HEK293 (cell line): ENCODE measurements around the gene PTK7.

ENCODE experiments used
- BCL11B ChIP-seq: fragments of 450-650 bp; formaldehyde crosslinking; IDR thresholded peaks from 2 replicates; pipeline ENCODE4 v1.5.1; 2016; ENCODE audit warnings: low read depth, missing biosample characterization, missing genetic modification characterization
- GFI1B ChIP-seq: fragments of 450-650 bp; formaldehyde crosslinking; IDR thresholded peaks from 2 replicates; pipeline ENCODE4 v1.5.1; 2016; ENCODE audit warnings: missing biosample characterization, missing genetic modification characterization
- KLF1 ChIP-seq: fragments of 450-650 bp; formaldehyde crosslinking; IDR thresholded peaks from 2 replicates; pipeline ENCODE4 v1.5.1; 2016; ENCODE audit warnings: missing biosample characterization, missing genetic modification characterization
- RBAK ChIP-seq: fragments of 450-650 bp; formaldehyde crosslinking; IDR thresholded peaks from 2 replicates; pipeline ENCODE4 v1.5.1; 2016; ENCODE audit warnings: missing biosample characterization, missing genetic modification characterization
- SETDB1 ChIP-seq: IDR thresholded peaks from one replicate; pipeline ENCODE4 v1.6.1; 2017; ENCODE audit warnings: mild to moderate bottlenecking, low read length, moderate library complexity, mixed read lengths; ENCODE audit not compliant: insufficient read length
- SP2 ChIP-seq: fragments of 450-650 bp; formaldehyde crosslinking; IDR thresholded peaks from 2 replicates; pipeline ENCODE4 v1.5.1; 2016; ENCODE audit warnings: missing biosample characterization, missing genetic modification characterization
- TRIM28 ChIP-seq: IDR thresholded peaks from 2 replicates; pipeline ENCODE4 v1.6.1; 2011; ENCODE audit warnings: low read length, control low read depth, borderline replicate concordance
- YY1 ChIP-seq: fragments of 450-650 bp; formaldehyde crosslinking; IDR thresholded peaks from 2 replicates; pipeline ENCODE4 v1.5.1; 2018; ENCODE audit warnings: missing biosample characterization, missing genetic modification characterization
- ZBTB17 ChIP-seq: fragments of 450-650 bp; formaldehyde crosslinking; IDR thresholded peaks from 2 replicates; pipeline ENCODE4 v1.5.1; 2016; ENCODE audit warnings: missing biosample characterization, missing genetic modification characterization
- ZBTB20 ChIP-seq: fragments of 450-650 bp; formaldehyde crosslinking; IDR thresholded peaks from 2 replicates; pipeline ENCODE4 v1.5.1; 2016; ENCODE audit warnings: missing biosample characterization, missing genetic modification characterization
- ZBTB6 ChIP-seq: fragments of 450-650 bp; formaldehyde crosslinking; IDR thresholded peaks from 2 replicates; pipeline ENCODE4 v1.5.1; 2017; ENCODE audit warnings: missing biosample characterization, missing genetic modification characterization
- ZBTB8A ChIP-seq: fragments of 450-650 bp; formaldehyde crosslinking; IDR thresholded peaks from 2 replicates; pipeline ENCODE4 v1.5.1; 2016; ENCODE audit warnings: missing biosample characterization, missing genetic modification characterization
- ZEB2 ChIP-seq: fragments of 450-650 bp; formaldehyde crosslinking; IDR thresholded peaks from 2 replicates; pipeline ENCODE4 v1.5.1; 2016; ENCODE audit warnings: missing biosample characterization, missing genetic modification characterization
- ZFP37 ChIP-seq: fragments of 450-650 bp; formaldehyde crosslinking; IDR thresholded peaks from 2 replicates; pipeline ENCODE4 v1.5.1; 2016; ENCODE audit warnings: missing biosample characterization, missing genetic modification characterization
- ZNF148 ChIP-seq: fragments of 450-650 bp; formaldehyde crosslinking; IDR thresholded peaks from 2 replicates; pipeline ENCODE4 v1.5.0; 2017; ENCODE audit warnings: missing biosample characterization, missing genetic modification characterization, borderline replicate concordance
- ZNF274 ChIP-seq, 2 experiments: fragments of 200-500 bp in 1 of 2; fragments of 450-650 bp in 1 of 2; sonication (Bioruptor generic) in 1 of 2; formaldehyde crosslinking in 1 of 2; IDR thresholded peaks; 2 replicates each; pipeline versions ENCODE4 v1.5.1 to v1.6.1; 2014 to 2016; ENCODE audit warnings: borderline replicate concordance in 1 of 2, inconsistent platforms in 1 of 2, low read length in 1 of 2, missing biosample characterization in 1 of 2, missing genetic modification characterization in 1 of 2
- ZNF292 ChIP-seq: fragments of 450-650 bp; formaldehyde crosslinking; IDR thresholded peaks from 2 replicates; pipeline ENCODE4 v1.5.1; 2016; ENCODE audit warnings: low read depth, missing biosample characterization, missing genetic modification characterization, borderline replicate concordance
- ZNF311 ChIP-seq: fragments of 450-650 bp; formaldehyde crosslinking; IDR thresholded peaks from 2 replicates; pipeline ENCODE4 v1.5.1; 2017; ENCODE audit warnings: missing biosample characterization, missing genetic modification characterization, borderline replicate concordance
- ZNF48 ChIP-seq: fragments of 450-650 bp; formaldehyde crosslinking; IDR thresholded peaks from 2 replicates; pipeline ENCODE4 v1.5.1; 2016; ENCODE audit warnings: missing biosample characterization, missing genetic modification characterization
- ZNF510 ChIP-seq: fragments of 450-650 bp; formaldehyde crosslinking; IDR thresholded peaks from 2 replicates; pipeline ENCODE4 v1.5.1; 2018; ENCODE audit warnings: mild to moderate bottlenecking, missing genetic modification characterization, missing biosample characterization; ENCODE audit not compliant: insufficient replicate concordance
- ZNF529 ChIP-seq: fragments of 450-650 bp; formaldehyde crosslinking; IDR thresholded peaks from 2 replicates; pipeline ENCODE4 v1.5.1; 2017; ENCODE audit warnings: missing genetic modification characterization, missing biosample characterization; ENCODE audit not compliant: insufficient replicate concordance
- ZNF624 ChIP-seq: fragments of 450-650 bp; formaldehyde crosslinking; IDR thresholded peaks from 2 replicates; pipeline ENCODE4 v1.5.1; 2017; ENCODE audit warnings: missing biosample characterization, missing genetic modification characterization
- ZNF677 ChIP-seq: fragments of 450-650 bp; IDR thresholded peaks from 2 replicates; pipeline ENCODE4 v1.5.0; 2018; ENCODE audit warnings: missing biosample characterization, mild to moderate bottlenecking, missing genetic modification characterization, moderate library complexity
- ZNF76 ChIP-seq: fragments of 450-650 bp; formaldehyde crosslinking; IDR thresholded peaks from 2 replicates; pipeline ENCODE4; 2016; ENCODE audit warnings: low read depth, missing biosample characterization, missing genetic modification characterization, borderline replicate concordance
- ZSCAN16 ChIP-seq: fragments of 450-650 bp; formaldehyde crosslinking; IDR thresholded peaks from 2 replicates; pipeline ENCODE4 v1.5.1; 2016; ENCODE audit warnings: missing biosample characterization, missing genetic modification characterization
- ZSCAN4 ChIP-seq: fragments of 450-650 bp; formaldehyde crosslinking; IDR thresholded peaks from 2 replicates; pipeline ENCODE4 v1.5.1; 2017; ENCODE audit warnings: missing biosample characterization, missing genetic modification characterization
- TF ChIP-seq, protein P1 (sequence below): fragments of 450-650 bp; formaldehyde crosslinking; IDR thresholded peaks from 2 replicates; pipeline ENCODE4 v1.5.1; 2016; ENCODE audit warnings: missing biosample characterization, missing genetic modification characterization, low read depth
- TF ChIP-seq, protein P2 (sequence below): fragments of 450-650 bp; formaldehyde crosslinking; IDR thresholded peaks from 2 replicates; pipeline ENCODE4 v1.5.1; 2016; ENCODE audit warnings: missing biosample characterization, missing genetic modification characterization, low read depth
- TF ChIP-seq, protein P3 (sequence below): fragments of 450-650 bp; IDR thresholded peaks from 2 replicates; pipeline ENCODE4 v1.5.1; 2018; ENCODE audit warnings: missing biosample characterization, mild to moderate bottlenecking, missing genetic modification characterization

Gene PTK7

DNA sequence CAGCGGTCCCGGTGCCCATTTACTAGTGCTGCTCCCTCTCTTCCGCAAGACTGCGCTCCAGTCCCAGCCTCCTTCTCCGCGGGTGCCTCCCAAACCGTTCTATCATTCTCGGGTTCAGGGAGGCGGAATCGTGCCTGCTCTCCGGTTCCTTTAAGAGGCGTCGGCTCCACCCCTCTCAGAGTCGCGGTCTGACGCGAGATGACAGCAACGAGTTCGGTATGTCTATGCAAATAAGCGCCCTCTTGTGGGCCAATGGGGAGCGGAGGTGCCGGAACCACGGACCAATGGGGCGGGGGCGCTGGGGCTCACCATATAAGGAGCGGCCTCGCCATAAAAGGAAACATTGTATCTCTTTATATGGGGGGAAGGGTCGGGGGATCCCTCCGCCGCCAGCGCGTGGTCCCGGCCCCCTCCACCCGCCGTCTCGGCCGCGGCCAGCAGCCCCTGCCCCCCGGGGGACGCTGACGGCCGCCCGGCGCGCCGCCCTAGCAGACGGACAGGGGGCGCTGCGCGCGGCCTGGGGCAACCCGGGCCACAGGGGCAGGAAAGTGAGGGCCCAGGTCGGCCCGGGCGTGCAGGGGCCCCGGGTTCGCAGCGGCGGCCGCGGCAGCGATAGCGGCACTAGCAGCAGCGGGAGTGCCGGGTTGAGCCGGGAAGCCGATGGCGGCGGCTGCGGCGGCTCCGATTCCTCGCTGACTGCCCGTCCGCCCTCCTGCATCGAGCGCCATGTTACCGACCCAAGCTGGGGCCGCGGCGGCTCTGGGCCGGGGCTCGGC lies 95.0 kb downstream of the PTK7 start, which contains the start of gene SRF (continued):
- TF ChIP-seq SP2 (tag by site-specific recombination) = peak; percentile 87
- no peak for TF ChIP-seq ZNF274 (IDR thresholded peaks at IDR 0.05; ENCODE audit: low read length)
- no peak for TF ChIP-seq ZNF274 (tag by site-specific recombination; IDR thresholded peaks at IDR 0.05; ENCODE audit: borderline replicate concordance)
- TF ChIP-seq ZSCAN4 (tag by site-specific recombination) = no peak
- no peak for TF ChIP-seq TRIM28
- peak; percentile 70 for TF ChIP-seq YY1
- TF ChIP-seq ZNF624 (tag by site-specific recombination) = no peak
- peak; percentile 89 for TF ChIP-seq ZEB2 (tag by site-specific recombination)
- peak; percentile 48; the same call in 1 of the 2 replicates for TF ChIP-seq KLF1
- peak; percentile 17; the same call in 1 of the 2 replicates for TF ChIP-seq ZNF76 (tag by site-specific recombination)
- no peak for TF ChIP-seq ZNF148
- TF ChIP-seq ZSCAN16 = no peak
- TF ChIP-seq, protein P1, sequence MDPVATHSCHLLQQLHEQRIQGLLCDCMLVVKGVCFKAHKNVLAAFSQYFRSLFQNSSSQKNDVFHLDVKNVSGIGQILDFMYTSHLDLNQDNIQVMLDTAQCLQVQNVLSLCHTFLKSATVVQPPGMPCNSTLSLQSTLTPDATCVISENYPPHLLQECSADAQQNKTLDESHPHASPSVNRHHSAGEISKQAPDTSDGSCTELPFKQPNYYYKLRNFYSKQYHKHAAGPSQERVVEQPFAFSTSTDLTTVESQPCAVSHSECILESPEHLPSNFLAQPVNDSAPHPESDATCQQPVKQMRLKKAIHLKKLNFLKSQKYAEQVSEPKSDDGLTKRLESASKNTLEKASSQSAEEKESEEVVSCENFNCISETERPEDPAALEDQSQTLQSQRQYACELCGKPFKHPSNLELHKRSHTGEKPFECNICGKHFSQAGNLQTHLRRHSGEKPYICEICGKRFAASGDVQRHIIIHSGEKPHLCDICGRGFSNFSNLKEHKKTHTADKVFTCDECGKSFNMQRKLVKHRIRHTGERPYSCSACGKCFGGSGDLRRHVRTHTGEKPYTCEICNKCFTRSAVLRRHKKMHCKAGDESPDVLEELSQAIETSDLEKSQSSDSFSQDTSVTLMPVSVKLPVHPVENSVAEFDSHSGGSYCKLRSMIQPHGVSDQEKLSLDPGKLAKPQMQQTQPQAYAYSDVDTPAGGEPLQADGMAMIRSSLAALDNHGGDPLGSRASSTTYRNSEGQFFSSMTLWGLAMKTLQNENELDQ (tag by site-specific recombination) = no peak
- TF ChIP-seq, protein P2, sequence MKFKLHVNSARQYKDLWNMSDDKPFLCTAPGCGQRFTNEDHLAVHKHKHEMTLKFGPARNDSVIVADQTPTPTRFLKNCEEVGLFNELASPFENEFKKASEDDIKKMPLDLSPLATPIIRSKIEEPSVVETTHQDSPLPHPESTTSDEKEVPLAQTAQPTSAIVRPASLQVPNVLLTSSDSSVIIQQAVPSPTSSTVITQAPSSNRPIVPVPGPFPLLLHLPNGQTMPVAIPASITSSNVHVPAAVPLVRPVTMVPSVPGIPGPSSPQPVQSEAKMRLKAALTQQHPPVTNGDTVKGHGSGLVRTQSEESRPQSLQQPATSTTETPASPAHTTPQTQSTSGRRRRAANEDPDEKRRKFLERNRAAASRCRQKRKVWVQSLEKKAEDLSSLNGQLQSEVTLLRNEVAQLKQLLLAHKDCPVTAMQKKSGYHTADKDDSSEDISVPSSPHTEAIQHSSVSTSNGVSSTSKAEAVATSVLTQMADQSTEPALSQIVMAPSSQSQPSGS (tag by site-specific recombination) = no peak
- TF ChIP-seq ZFP37 = no peak
- no peak for TF ChIP-seq ZNF529 (tag by site-specific recombination)
- TF ChIP-seq ZNF510 (tag by site-specific recombination) = no peak
- no peak for TF ChIP-seq ZNF292 (tag by site-specific recombination)
- no peak for TF ChIP-seq ZNF48 (tag by site-specific recombination)
- no peak for TF ChIP-seq SETDB1
- TF ChIP-seq ZBTB6 (tag by site-specific recombination) = peak; percentile 59; the same call in 1 of the 2 replicates
- peak; percentile 69 for TF ChIP-seq ZBTB8A (tag by site-specific recombination)
- TF ChIP-seq BCL11B = no peak
- no peak for TF ChIP-seq GFI1B
- TF ChIP-seq, protein P3, sequence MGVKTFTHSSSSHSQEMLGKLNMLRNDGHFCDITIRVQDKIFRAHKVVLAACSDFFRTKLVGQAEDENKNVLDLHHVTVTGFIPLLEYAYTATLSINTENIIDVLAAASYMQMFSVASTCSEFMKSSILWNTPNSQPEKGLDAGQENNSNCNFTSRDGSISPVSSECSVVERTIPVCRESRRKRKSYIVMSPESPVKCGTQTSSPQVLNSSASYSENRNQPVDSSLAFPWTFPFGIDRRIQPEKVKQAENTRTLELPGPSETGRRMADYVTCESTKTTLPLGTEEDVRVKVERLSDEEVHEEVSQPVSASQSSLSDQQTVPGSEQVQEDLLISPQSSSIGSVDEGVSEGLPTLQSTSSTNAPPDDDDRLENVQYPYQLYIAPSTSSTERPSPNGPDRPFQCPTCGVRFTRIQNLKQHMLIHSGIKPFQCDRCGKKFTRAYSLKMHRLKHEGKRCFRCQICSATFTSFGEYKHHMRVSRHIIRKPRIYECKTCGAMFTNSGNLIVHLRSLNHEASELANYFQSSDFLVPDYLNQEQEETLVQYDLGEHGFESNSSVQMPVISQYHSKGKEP (tag by site-specific recombination) = peak; percentile 75
- peak; percentile 15 for TF ChIP-seq ZBTB20 (tag by site-specific recombination)
- no peak for TF ChIP-seq ZNF311 (tag by site-specific recombination)
- no peak for TF ChIP-seq RBAK (tag by site-specific recombination)
- TF ChIP-seq ZNF677 (tag by site-specific recombination) = no peak
- TF ChIP-seq ZBTB17 = peak; percentile 79; the same call in 1 of the 2 replicates
